Glomerular visceral epithelial cell (primary cell): ENCODE measurements around the gene PARD3B.

Experiments
- DNase-seq: peaks from one replicate; pipeline ENCODE4 v3.0.0-alpha.2; 2016; ENCODE audit errors: extremely low spot score

The PARD3B gene

GRCh38 chr2:205270689-205271088 lies 725.4 kb downstream of the PARD3B start:
- no peak for DNase-seq

GRCh38 chr2:205273148-205273547 lies 727.9 kb downstream of the PARD3B start:
- no peak for DNase-seq

- no peak for DNase-seq
Observed at GRCh38 chr2:205273627-205274026, 728.4 kb downstream of the PARD3B start.

- no peak for DNase-seq
Observed at GRCh38 chr2:205274801-205275200, 729.5 kb downstream of the PARD3B start.

GRCh38 chr2:205276116-205276777 lies 731.0 kb downstream of the PARD3B start:
- DNase-seq, result no peak

GRCh38 chr2:205280596-205281236 lies 735.4 kb downstream of the PARD3B start:
- no peak for DNase-seq

GRCh38 chr2:205283736-205284270 lies 738.5 kb downstream of the PARD3B start:
- no peak for DNase-seq

- DNase-seq, result no peak
Observed at GRCh38 chr2:205284334-205284733, 739.1 kb downstream of the PARD3B start.

- no peak for DNase-seq
Observed at GRCh38 chr2:205287316-205287715, 742.0 kb downstream of the PARD3B start.

- DNase-seq, result peak; percentile 13
Observed at GRCh38 chr2:205288686-205289085, 743.4 kb downstream of the PARD3B start.

GRCh38 chr2:205290299-205290698 lies 745.0 kb downstream of the PARD3B start:
- DNase-seq, result no peak

GRCh38 chr2:205292665-205293295 lies 747.5 kb downstream of the PARD3B start:
- no peak for DNase-seq

GRCh38 chr2:205293559-205293958 lies 748.3 kb downstream of the PARD3B start:
- DNase-seq, result no peak

GRCh38 chr2:205296959-205297358 lies 751.7 kb downstream of the PARD3B start:
- DNase-seq, result no peak

- DNase-seq, result no peak
Observed at GRCh38 chr2:205297368-205297767, 752.1 kb downstream of the PARD3B start.

GRCh38 chr2:205297846-205298245 lies 752.6 kb downstream of the PARD3B start:
- DNase-seq, result no peak

- no peak for DNase-seq
Observed at GRCh38 chr2:205311201-205311600, 765.9 kb downstream of the PARD3B start.

- DNase-seq, result no peak
Observed at GRCh38 chr2:205321231-205321630, 776.0 kb downstream of the PARD3B start.

- DNase-seq, result no peak
Observed at GRCh38 chr2:205323929-205324328, 778.7 kb downstream of the PARD3B start.

GRCh38 chr2:205324355-205324754 lies 779.1 kb downstream of the PARD3B start:
- no peak for DNase-seq

GRCh38 chr2:205333351-205333750 lies 788.1 kb downstream of the PARD3B start:
- no peak for DNase-seq

GRCh38 chr2:205337274-205337673 lies 792.0 kb downstream of the PARD3B start:
- DNase-seq, result no peak

- DNase-seq, result no peak
Observed at GRCh38 chr2:205338156-205338555, 792.9 kb downstream of the PARD3B start.
